Measurements from ENCODE around the gene CCDC9.
"Not testable (repeated sequence)": the region's sequence is repeated elsewhere in the genome, so short reads cannot be mapped to it uniquely, and the experiment has no call there.

The CCDC9 gene

GRCh38 chr19:47258895-47259555, 2.7 kb downstream of the CCDC9 start:
- in situ Hi-C loops (cut with MboI; ENCODE audit: low sequenced_read_pairs), result no loop called here

GRCh38 chr19:47260476-47260875, 4.2 kb downstream of the CCDC9 start:
- in situ Hi-C loops (cut with MboI; ENCODE audit: low sequenced_read_pairs), result no loop called here

DNA sequence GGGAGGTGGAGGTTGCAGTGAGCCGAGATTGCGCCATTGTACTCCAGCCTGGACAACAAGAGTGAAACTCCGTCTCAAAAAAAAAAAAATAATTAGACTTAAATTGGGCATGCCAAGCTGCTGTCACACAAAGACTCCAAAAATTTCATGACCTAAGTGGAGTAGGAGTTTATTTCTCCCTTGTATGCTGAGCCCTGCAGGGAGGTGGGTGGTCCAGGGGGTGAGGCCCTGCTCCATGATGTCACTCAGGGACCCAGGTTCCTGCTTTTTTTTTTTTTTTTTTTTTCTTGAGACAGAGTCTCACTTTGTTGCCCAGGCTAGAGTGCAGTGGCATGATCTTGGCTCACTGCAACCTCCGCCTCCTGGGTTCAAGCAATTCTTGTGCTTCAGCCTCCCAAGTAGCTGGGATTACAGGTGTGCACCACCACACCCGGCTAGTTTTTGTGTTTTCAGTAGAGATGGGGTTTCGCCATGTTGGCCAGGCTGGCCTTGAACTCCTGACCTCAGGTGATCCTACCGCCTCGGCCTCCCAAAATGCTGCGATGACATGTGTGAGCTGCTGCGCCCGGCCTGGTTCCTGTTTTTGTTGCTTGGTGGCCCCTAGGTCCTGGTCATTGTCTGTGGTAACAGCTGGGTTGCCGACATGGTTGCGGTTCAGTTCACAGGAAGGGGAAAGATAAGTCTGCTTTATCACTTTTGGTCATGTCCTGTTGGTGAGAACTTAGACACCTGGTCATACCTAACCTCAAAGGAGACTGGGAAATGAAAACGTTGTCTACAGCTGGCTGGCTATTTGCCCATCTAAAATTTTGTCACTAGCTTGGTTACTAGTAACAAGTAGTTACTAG, 5.8 kb downstream of the CCDC9 start:
- in situ Hi-C loops (cut with MboI; ENCODE audit: low sequenced_read_pairs), result not testable (repeated sequence)

DNA sequence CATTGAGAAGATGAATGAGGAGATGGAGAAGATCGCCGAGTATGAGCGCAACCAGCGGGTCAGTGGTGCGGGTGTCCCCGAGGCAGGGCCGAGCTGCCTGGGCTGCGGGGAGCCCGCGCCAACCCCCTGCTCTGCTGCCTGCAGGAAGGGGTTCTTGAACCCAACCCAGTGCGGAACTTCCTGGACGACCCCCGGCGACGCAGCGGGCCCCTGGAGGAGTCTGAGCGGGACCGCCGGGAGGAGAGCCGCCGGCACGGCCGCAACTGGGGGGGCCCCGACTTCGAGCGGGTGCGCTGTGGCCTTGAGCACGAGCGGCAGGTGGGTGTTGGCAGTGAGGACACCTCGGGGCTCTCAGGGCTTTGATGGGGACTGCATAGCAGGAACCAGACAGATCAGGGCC, 8.3 kb downstream of the CCDC9 start:
- in situ Hi-C loops (cut with MboI; ENCODE audit: low sequenced_read_pairs), result no loop called here

DNA sequence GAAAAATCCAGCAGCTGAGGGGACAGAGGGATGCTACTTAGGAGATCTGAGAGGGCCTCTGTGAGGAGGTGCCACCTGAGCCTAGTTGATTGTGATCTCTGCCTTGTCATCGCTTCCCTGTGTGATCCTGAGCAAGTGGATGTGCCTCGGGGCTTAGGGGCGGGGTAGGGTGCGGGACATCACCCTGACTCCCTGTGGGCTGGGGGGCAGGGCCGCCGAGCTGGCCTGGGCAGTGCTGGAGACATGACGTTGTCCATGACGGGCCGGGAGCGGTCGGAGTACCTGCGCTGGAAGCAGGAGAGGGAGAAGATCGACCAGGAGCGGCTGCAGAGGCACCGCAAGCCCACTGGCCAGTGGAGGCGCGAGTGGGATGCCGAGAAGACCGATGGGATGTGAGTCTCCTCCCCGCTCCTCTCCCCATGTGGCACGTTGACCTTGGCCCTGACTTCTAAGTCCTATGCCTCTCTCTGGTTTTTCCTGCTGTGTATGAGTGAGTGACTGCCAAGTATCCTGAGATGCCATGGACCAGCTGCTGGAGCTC, 10.1 kb downstream of the CCDC9 start:
- in situ Hi-C loops (cut with MboI; ENCODE audit: low sequenced_read_pairs), result no loop called here

- in situ Hi-C loops (cut with MboI; ENCODE audit: low sequenced_read_pairs), result no loop called here
Observed at GRCh38 chr19:47267350-47267759, 11.0 kb downstream of the CCDC9 start.

GRCh38 chr19:47268028-47268427, 11.7 kb downstream of the CCDC9 start:
- in situ Hi-C loops (cut with MboI; ENCODE audit: low sequenced_read_pairs), result no loop called here

- in situ Hi-C loops (cut with MboI; ENCODE audit: low sequenced_read_pairs), result no loop called here
Observed at GRCh38 chr19:47269596-47269995, 13.3 kb downstream of the CCDC9 start.

GRCh38 chr19:47270408-47270807, 14.1 kb downstream of the CCDC9 start:
- in situ Hi-C loops (cut with MboI; ENCODE audit: low sequenced_read_pairs), result no loop called here

DNA sequence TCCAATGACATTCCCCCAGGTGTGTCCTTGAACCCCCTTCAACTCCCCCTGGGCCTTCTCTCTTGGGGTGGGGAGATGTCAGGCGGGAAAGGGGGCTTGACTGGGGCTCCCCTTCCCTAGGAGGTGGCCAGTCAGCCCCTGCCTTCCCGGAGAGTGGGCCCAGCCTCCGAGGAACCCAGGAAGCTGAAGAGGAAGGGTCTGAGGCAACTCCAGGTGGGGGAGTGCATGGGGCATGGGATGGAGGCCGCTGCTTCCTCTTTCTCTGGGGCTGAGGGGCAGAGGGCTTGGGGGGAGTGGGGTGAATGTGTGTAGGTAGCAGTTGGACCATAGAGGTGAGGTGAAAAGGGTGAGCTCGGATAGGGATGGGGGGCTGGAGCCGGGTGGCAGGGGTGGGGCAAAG, 15.6 kb downstream of the CCDC9 start:
- in situ Hi-C loops (cut with MboI; ENCODE audit: low sequenced_read_pairs), result no loop called here

DNA sequence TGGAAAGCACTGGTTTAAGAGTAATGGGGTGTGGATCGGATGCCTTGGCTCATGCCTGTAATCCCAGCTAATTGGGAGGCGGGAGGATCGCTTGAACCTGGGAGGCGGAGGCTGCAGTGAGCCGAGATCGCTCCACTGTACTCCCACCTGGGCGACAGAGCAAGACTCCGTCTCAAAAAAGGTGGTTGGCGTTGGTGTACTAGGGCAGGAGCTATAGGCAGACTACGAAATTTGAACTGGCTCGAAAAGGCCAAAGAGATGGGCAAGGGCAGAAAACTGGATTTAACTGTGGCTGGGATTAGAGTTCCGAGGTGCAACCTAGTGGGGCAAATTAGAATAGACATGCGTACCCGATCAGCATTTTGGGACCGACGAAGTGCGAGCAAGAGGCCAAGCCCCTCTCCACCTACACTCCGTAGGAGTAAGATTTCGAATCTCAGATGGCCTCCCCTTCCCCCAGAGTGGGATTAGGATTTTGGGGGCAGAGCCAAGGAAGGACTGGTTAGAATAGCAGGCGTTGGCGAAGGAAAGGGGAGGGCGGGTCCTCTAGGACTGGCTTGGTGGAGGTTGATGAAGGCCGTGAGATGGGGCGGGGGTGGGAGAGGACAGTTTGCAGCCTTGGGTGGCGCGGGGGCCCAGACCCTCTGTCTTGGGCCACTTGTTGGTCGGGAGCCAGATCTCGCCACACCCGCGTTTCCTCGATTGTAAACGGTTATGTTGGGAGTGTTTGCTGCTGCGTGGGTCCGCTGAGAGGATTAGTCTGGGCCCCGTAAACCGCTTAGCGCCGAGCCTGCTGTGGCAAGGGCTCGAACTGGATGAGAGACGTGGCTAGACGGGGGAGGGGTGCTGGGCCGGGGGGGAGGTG, 16.4 kb downstream of the CCDC9 start:
- in situ Hi-C loops (cut with MboI; ENCODE audit: low sequenced_read_pairs), result no loop called here

DNA sequence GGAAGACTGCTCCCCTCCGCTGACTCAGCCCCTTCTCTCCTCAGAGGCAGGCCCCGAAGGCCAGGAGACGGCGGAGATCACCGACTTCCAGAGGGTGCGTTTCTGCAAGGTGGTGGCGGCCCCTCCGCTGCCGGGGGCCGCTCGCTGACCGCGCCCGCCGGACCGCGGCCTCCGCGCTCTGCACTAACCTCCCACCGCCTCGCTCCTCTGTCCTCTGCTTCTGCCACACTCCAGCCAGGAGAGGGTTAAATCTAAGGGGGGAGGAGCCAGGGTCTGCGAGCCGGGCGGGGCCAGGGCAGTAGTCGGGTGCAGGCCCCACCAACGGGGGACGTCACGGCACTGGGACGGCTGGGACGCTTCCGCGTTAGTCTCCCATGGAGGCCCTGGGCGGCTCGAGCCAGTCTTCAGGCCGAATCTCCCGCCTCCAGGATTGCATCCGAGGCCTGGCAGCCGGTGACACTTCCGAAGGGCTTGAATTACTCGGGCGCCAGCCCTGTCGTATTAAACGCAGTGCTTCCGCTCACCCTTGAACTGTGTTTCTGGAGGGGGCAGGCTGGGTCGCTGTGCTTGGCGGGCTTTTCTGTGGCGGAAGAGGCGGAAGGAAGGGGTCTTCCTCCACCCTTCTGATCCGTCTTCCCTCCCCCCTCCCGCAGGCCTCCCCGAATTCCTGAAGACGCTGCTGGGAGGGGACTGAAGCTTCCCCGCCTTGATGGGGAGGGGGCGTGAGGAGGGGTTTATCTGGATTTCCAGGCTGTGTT, 17.2 kb downstream of the CCDC9 start:
- in situ Hi-C loops (cut with MboI; ENCODE audit: low sequenced_read_pairs), result no loop called here

DNA sequence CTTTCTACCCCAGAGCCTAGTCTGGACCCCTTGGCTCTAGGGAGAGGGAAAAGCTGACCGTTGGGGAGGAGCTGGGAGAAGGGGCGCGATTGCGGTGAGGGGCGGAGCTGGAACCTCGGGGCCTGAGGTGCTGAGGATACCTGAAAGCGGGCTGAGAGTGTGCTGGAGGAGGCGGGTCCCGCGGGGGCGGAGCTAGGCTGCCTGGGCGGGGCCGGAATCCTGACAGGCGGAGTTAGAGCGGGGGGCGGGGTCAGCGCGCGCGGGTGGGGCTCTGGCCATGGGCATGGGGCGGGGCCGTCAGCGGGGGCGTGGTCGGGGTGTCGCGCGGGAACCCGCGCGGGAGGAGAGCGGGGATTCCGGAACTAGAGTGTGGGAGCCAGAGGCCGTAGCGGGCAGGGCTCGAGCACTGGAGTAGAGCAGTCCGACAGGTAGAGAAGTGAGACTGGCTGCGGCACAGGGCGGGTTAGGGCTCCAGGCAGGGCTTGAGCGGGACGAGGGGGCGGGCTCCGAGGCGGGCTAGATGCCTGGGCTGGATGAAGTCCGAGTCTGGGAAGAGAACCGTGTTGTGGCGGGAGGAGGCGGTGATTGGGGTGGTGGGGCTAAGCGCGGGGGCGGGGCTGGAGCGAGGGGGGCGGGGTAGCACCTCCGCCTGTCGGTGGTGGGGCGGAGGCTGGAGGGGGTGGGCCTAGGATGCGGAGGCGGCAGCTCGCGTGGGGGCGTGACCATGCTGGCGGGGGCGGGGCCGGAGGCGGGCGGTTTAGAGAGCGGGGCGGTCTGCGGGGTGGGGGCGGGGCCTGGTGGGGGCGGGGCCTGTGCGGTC, 18.0 kb downstream of the CCDC9 start, which contains the start of gene INAFM1:
Gene INAFM1, plus strand, starts transcription at position 815 of the 820 bp plus-strand sequence. CDS start 35 bp downstream, outside the sequence.
- in situ Hi-C loops (cut with MboI; ENCODE audit: low sequenced_read_pairs), result no loop called here

DNA sequence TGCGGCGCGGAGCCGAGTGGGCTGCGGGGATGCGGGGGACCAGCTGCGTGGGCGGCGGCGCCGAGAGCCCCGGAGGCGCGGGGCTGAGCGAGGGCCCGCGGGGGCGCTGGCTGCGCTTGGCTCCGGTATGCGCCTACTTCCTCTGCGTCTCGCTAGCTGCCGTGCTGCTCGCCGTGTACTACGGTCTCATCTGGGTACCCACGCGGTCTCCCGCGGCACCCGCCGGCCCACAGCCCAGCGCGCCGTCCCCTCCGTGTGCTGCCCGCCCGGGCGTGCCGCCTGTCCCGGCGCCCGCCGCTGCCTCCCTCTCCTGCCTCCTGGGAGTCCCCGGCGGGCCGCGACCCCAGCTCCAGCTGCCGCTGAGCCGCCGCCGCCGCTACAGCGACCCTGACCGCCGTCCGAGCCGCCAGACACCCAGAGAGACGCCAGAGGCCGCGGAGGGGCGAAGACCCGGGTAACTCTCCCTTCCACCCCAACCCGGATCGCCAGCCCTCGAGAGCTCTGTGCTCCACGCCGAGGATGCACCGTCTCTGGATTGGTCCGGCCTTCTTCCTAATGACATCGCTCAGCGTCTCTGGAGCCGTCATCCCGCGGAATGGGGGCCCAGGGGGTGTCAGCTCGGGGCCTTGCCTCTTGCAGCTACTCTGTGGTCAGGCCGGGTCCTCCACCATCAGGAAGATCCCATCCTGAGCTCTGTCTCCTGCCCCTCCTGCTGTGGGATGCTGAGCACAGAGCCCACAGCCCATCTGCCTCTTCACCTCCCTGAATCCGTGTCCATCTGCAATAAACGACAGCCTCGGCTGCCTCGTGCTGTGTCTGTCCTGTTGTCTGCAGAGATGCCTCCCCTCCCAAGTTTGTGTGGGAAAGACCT, 18.8 kb downstream of the CCDC9 start:
- in situ Hi-C loops (cut with MboI; ENCODE audit: low sequenced_read_pairs), result no loop called here

GRCh38 chr19:47275791-47276461, 19.6 kb downstream of the CCDC9 start:
- in situ Hi-C loops (cut with MboI; ENCODE audit: low sequenced_read_pairs), result no loop called here

DNA sequence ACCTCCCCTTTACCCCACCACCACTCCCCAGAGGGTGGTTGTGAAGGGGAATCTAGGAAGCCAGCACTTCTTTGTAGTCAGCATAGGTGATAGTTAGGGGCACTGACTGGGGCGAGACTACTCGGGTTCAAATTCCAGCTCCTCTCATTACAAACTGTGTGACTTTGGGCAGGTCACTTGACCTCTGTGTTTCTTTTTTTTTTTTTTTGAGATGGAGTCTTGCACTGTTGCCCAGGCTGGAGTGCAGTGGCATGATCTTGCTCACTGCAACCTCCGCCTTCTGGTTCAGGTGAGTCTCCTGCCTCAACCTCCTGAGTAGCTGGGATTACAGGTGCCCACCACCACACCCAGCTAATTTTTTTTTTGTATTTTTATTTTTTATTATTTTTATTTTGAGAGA, 20.2 kb downstream of the CCDC9 start:
- in situ Hi-C loops (cut with MboI; ENCODE audit: low sequenced_read_pairs), result not testable (repeated sequence)

GRCh38 chr19:47280183-47280797, 24.0 kb downstream of the CCDC9 start:
- in situ Hi-C loops (cut with MboI; ENCODE audit: low sequenced_read_pairs), result no loop called here
